Transverse colon (tissue), 4 donors: ENCODE measurements around the gene FMOD.

Experiments used
- EP300 ChIP-seq: sonication (generic); formaldehyde crosslinking; IDR thresholded peaks from one replicate; pipeline ENCODE4 v1.6.1; 2017; ENCODE audit warnings: antibody characterized with exemption, low read depth
- POLR2AphosphoS5 ChIP-seq, 3 donors: sonication (generic); formaldehyde crosslinking; IDR thresholded peaks; one replicate each; pipeline ENCODE4 v1.6.1; 2016; ENCODE audit warnings: antibody characterized with exemption in 3 of 3
- TF ChIP-seq, protein P1 (sequence below), 5 experiments: fragments of 200-600 bp in 3 of 5; fragments of 450-650 bp in 2 of 5; sonication (generic) in 3 of 5; IDR thresholded peaks; 1 replicate in 2 of 5; 2 replicates in 3 of 5; pipeline ENCODE4 v1.5.1; 2016 to 2017; ENCODE audit warnings: antibody characterized with exemption in 5 of 5, inconsistent platforms in 3 of 5, mild to moderate bottlenecking in 2 of 5, moderate library complexity in 1 of 5

GRCh38 chr1:203306089-203306964 lies 44.6 kb downstream of the FMOD start:
- TF ChIP-seq, protein P1, sequence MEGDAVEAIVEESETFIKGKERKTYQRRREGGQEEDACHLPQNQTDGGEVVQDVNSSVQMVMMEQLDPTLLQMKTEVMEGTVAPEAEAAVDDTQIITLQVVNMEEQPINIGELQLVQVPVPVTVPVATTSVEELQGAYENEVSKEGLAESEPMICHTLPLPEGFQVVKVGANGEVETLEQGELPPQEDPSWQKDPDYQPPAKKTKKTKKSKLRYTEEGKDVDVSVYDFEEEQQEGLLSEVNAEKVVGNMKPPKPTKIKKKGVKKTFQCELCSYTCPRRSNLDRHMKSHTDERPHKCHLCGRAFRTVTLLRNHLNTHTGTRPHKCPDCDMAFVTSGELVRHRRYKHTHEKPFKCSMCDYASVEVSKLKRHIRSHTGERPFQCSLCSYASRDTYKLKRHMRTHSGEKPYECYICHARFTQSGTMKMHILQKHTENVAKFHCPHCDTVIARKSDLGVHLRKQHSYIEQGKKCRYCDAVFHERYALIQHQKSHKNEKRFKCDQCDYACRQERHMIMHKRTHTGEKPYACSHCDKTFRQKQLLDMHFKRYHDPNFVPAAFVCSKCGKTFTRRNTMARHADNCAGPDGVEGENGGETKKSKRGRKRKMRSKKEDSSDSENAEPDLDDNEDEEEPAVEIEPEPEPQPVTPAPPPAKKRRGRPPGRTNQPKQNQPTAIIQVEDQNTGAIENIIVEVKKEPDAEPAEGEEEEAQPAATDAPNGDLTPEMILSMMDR (IDR thresholded peaks at IDR 0.05) = peak in 1 of 5 experiments; percentile 40
- TF ChIP-seq POLR2AphosphoS5 (IDR thresholded peaks at IDR 0.05) (peak; percentile 49 to 90 (median 86)), EP300 (no peak)
